Stomach smooth muscle (tissue), 2 donors: ENCODE data around the gene DMRT1.

Experiments
- H3K27ac ChIP-seq: one replicate; pipeline ENCODE4 v1.7.0; 2013; ENCODE audit warnings: mild to moderate bottlenecking, low read length, inconsistent platforms
- H3K27me3 ChIP-seq, 2 donors: one replicate each; pipeline ENCODE4 v1.7.0; 2013; ENCODE audit warnings: low read length in 2 of 2; ENCODE audit not compliant: insufficient read depth in 2 of 2, control insufficient read depth in 1 of 2
- H3K36me3 ChIP-seq, 2 donors: one replicate each; pipeline ENCODE4 v1.7.0; 2013; ENCODE audit warnings: low read length in 2 of 2; ENCODE audit not compliant: control insufficient read depth in 2 of 2, insufficient read depth in 2 of 2
- H3K4me1 ChIP-seq: one replicate; pipeline ENCODE4 v1.7.0; 2013; ENCODE audit warnings: low read length; ENCODE audit not compliant: control insufficient read depth, insufficient read depth
- H3K4me3 ChIP-seq, 2 donors: one replicate each; pipeline ENCODE4 v1.7.0; 2013; ENCODE audit warnings: low read length in 2 of 2
- H3K9ac ChIP-seq, 2 donors: one replicate each; pipeline ENCODE4 v1.7.0; 2013; ENCODE audit warnings: low read length in 2 of 2, mild to moderate bottlenecking in 1 of 2
- H3K9me3 ChIP-seq, 2 donors: one replicate each; pipeline ENCODE4 v1.7.0; 2013; ENCODE audit warnings: low read length in 2 of 2; ENCODE audit not compliant: control insufficient read depth in 2 of 2
- donor health status: healthy.
- donor health status: Pancreatic carcinoma.

DMRT1 gene

DNA sequence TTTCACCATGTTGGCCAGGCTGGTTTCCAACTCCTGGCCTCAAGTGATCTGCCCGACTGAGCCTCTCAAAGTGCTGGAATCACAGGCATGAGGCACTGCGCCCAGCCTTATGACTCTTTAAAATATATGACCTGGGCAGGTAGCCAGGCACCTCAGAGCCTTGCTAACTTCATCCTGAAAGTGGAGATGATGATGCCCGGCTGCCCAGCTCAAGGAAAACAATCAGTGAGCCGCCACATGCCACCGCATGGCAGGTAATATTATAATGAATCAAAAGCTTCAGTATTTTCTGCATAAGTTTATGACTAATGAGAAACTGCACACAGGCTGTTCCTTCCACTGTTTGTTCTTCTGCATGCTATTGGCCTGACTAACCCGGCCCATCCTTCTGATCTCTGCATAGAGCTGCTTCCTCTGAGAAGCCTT is 30.4 kb upstream of the DMRT1 start:
- Histone ChIP-seq H3K27me3 (peaks cover 0 to 4% of the 10 kb centered on the region in 2 donors), H3K4me3 (no peak overlapping the region), H3K36me3 (no peaks in the 10 kb centered on the region), H3K9me3 (no peaks in the 10 kb centered on the region), H3K27ac (no peak overlapping the region), H3K4me1 (no peaks in the 10 kb centered on the region), H3K9ac (no peak overlapping the region)

DNA sequence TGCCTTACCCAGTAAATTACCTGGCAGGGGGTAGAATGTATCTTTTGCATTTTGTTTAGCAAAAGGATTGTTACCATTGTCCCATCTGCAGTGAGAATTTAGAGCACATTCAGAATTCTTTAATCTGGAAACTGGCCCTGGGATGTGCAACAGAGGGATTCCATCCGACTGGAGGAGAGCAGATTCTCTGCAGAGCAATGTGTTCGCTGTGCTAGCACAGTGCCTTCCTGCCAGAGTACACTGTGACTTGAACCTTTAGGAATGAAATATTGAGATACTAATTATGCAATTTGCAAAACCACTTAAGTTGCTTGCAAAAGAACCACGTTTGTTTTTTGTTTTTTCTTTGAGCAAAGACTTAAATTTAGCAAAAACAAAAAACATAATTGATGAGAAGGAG is 22.5 kb upstream of the DMRT1 start:
- Histone ChIP-seq H3K36me3 (no peaks in the 10 kb centered on the region), H3K27me3 (no peaks in the 10 kb centered on the region), H3K27ac (no peak overlapping the region), H3K4me3 (no peak overlapping the region), H3K9ac (no peak overlapping the region), H3K4me1 (no peaks in the 10 kb centered on the region), H3K9me3 (no peaks in the 10 kb centered on the region)

DNA sequence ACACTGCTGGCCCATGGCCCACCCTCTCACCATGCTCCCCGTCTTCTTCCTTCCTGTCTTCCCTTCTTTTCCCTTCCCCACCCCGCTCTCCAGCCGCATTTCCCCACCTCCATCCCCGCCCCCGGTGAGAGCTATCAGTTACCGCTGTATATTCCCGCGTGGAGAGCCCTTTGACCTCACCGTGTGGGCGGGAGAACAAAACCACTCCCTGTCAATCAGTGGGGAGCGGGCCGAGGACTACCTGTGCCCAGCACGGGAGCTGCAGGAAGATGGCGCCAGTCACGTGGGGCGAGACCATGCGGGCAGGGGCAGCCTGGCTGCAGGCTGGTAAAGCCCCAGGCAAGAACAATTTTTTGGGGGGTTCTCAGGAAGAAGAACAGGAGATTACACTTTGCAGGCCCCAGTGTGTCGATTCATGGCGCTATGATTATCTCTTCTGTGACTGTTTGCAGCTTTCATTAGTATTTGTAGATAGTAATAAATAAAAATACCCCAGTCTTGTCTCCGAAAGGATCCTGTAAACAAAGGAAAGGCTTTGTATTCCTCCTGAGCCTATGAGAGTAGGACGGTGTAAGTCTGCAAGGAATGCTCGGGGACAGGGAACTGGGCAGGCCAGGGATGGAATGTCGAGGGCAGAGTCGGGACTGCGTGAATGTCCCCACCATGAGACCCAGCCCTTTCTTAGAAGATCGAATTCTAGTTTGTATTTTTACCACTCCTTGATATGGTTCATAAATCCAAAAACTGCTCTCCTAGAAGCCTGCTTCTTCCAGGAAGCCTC is 14.8 kb upstream of the DMRT1 start:
- Histone ChIP-seq H3K36me3 (no peaks in the 10 kb centered on the region), H3K9me3 (no peaks in the 10 kb centered on the region), H3K4me1 (no peaks in the 10 kb centered on the region), H3K9ac (no peak overlapping the region), H3K27ac (no peak overlapping the region), H3K4me3 (no peak overlapping the region), H3K27me3 (no peaks in the 10 kb centered on the region)

GRCh38 chr9:840343-840742 is 1.2 kb upstream of the DMRT1 start:
- peaks cover 3% of the 10 kb centered on the region for H3K4me1 ChIP-seq
- H3K9me3 ChIP-seq: no peaks in the 10 kb centered on the region
- no peak overlapping the region for H3K27ac ChIP-seq
- H3K27me3 ChIP-seq: peaks cover 12 to 35% of the 10 kb centered on the region in 2 donors
- H3K36me3 ChIP-seq: no peaks in the 10 kb centered on the region
- no peak overlapping the region for H3K9ac ChIP-seq
- H3K4me3 ChIP-seq: no peak overlapping the region

GRCh38 chr9:842635-843426 is 1.3 kb downstream of the DMRT1 start:
- Histone ChIP-seq H3K9me3 (no peaks in the 10 kb centered on the region), H3K9ac (no peak overlapping the region), H3K36me3 (no peaks in the 10 kb centered on the region), H3K4me3 (no peak overlapping the region), H3K4me1 (peaks cover 3% of the 10 kb centered on the region), H3K27me3 (peaks cover 23 to 39% of the 10 kb centered on the region in 2 donors), H3K27ac (no peak overlapping the region)

GRCh38 chr9:843427-843785 is 1.9 kb downstream of the DMRT1 start:
- Histone ChIP-seq H3K36me3 (no peaks in the 10 kb centered on the region), H3K4me1 (peaks cover 3% of the 10 kb centered on the region), H3K4me3 (no peak overlapping the region), H3K9me3 (no peaks in the 10 kb centered on the region), H3K27me3 (peaks cover 23 to 39% of the 10 kb centered on the region in 2 donors), H3K9ac (no peak overlapping the region), H3K27ac (no peak overlapping the region)

GRCh38 chr9:846852-847251 is 5.4 kb downstream of the DMRT1 start:
- Histone ChIP-seq H3K9me3 (no peaks in the 10 kb centered on the region), H3K4me3 (no peak overlapping the region), H3K27ac (no peak overlapping the region), H3K36me3 (no peaks in the 10 kb centered on the region), H3K9ac (no peak overlapping the region), H3K27me3 (peaks cover 21 to 24% of the 10 kb centered on the region in 2 donors), H3K4me1 (peaks cover 3% of the 10 kb centered on the region)

DNA sequence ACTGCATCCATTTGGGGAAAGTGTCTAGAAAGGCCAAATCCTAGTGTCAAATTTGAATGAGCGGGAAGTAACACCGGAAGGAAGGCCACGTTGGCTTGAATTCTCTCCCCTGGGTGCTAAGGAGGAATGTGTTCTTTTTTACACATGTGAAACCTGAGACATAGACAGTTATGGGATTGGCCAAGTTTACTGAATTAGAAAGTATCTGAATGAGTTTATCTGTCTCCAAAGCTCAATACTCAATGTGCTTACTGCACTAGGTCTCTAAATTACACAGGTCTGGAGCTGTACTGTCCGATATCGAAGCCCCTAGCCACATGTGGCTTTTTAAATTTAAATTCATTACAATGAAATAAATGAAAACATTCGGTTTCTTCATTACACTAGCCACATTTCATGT is 6.0 kb downstream of the DMRT1 start:
- no peaks in the 10 kb centered on the region for H3K36me3 ChIP-seq
- peaks cover 19 to 20% of the 10 kb centered on the region in 2 donors for H3K27me3 ChIP-seq
- H3K4me1 ChIP-seq: peaks cover 3% of the 10 kb centered on the region
- H3K9me3 ChIP-seq: no peaks in the 10 kb centered on the region
- no peak overlapping the region for H3K27ac ChIP-seq
- H3K4me3 ChIP-seq: no peak overlapping the region
- H3K9ac ChIP-seq: no peak overlapping the region

DNA sequence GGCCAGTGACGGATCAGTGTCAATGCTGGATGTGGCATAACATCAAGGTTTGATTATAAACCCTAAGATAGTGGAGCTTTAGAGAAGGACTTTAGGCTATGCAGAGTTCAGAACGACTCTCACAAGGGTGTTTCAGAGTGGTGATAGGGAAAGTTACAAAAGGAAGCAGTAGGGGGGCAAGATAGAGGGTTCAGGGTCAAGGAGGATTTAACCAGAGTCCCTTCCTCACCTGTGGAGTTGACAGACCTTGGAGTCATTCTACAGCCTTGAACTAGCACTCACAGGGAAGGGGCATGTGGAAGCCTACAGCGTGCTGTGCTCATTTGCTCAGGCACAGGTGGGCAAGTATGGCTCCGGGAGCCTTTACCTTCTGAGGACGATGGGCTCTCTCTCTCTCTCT is 7.9 kb downstream of the DMRT1 start:
- Histone ChIP-seq H3K4me1 (no peaks in the 10 kb centered on the region), H3K9ac (no peak overlapping the region), H3K36me3 (no peaks in the 10 kb centered on the region), H3K4me3 (no peak overlapping the region), H3K27me3 (peaks cover 4 to 17% of the 10 kb centered on the region in 2 donors), H3K27ac (no peak overlapping the region), H3K9me3 (no peaks in the 10 kb centered on the region)

DNA sequence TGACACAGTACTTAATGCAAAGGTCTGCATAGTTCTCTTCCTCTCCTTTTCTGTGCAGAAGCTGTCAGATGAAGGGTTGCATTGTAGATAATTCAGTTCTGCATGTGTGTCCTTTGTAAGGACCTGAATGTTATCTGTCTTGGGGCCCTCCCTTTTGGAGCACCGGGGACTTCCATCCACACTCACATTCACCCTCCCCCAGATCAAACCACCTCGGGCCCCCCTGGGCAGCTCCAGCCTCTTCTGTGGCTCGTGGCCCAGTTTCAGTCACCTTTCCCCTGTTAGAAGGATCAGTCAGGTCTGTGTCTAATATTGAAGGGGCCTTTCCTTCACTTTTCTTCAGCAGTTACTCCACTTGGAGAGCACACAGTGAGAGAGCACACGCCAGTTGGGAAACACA is 11.0 kb downstream of the DMRT1 start:
- Histone ChIP-seq H3K36me3 (no peaks in the 10 kb centered on the region), H3K9me3 (no peaks in the 10 kb centered on the region), H3K27me3 (peaks cover 0 to 3% of the 10 kb centered on the region in 2 donors), H3K27ac (no peak overlapping the region), H3K4me1 (no peaks in the 10 kb centered on the region), H3K4me3 (no peak overlapping the region), H3K9ac (no peak overlapping the region)

DNA sequence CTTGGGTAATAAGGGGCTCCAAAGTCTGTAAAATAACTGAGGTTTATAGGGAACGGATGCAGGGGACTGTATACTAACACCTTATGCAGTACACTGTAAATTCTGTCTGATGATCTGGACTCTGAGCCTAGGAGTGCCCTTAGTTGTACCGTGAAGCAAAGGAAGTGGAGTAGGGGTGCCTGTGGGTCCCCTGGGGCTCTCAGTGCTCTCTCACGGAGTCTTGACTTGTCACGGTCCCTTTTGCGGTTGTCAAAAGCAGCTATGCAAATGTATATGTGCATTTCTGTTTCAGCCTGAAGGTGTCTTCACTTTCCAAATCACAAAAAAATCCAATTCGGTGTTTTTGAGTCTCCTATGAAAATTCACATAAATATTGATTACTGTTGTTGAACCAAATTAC is 17.8 kb downstream of the DMRT1 start:
- Histone ChIP-seq H3K4me3 (no peak overlapping the region), H3K27me3 (peaks cover 0 to 3% of the 10 kb centered on the region in 2 donors), H3K36me3 (no peaks in the 10 kb centered on the region), H3K9ac (no peak overlapping the region), H3K27ac (no peak overlapping the region), H3K4me1 (no peaks in the 10 kb centered on the region), H3K9me3 (no peaks in the 10 kb centered on the region)
